Measurements from ENCODE around the gene INPP4B.

- TF ChIP-seq CTCF (IDR thresholded peaks at IDR 0.05; ENCODE audit: low read length) (no peak), EZH2 (IDR thresholded peaks at IDR 0.05; ENCODE audit: borderline replicate concordance, low read length) (no peak)
Observed at GRCh38 chr4:142544039-142544438, 302.1 kb downstream of the INPP4B start.
